H1 (cell line): ENCODE results near the gene CFAP161. TPM values are rescaled to one million over a fixed set of nuclear protein-coding genes. Genes with fewer than 3 reads are reported as not detected.

Source experiments
- CTCF ChIA-PET: fragments of 300-600 bp; sonication (Branson Sonifier 250); formaldehyde crosslinking; loops from one replicate; lab custom pipeline; 2021; ENCODE audit not compliant: partially characterized antibody; lab: Charles Lee
- POLR2A ChIA-PET: fragments of 300-600 bp; sonication (Branson Sonifier 250); formaldehyde crosslinking; loops from one replicate; lab custom pipeline; 2021; ENCODE audit warnings: inconsistent platforms; ENCODE audit not compliant: partially characterized antibody; lab: Charles Lee
- DNase-seq, 2 experiments: peaks; one replicate each; pipeline versions ENCODE4 v3.0.0 to v3.0.0-alpha.2; 2010 to 2022; ENCODE audit warnings: low spot score in 2 of 2, low read depth in 1 of 2, mixed read lengths in 1 of 2
- FAIRE-seq: peaks from 2 replicates; lab custom pipeline; 2011; peaks lifted over from hg19 to GRCh38; lab: Jason Lieb, UNC
- H2AFZ ChIP-seq: 2 replicates; pipeline ENCODE4 v1.8.1; 2012; ENCODE audit warnings: low read length, inconsistent platforms
- H2AK5ac ChIP-seq: 2 replicates; pipeline ENCODE4 v1.6.1; 2013; ENCODE audit warnings: low read depth, low read length
- H2BK120ac ChIP-seq: replicated peaks from 2 replicates; pipeline ENCODE3; 2013; ENCODE audit warnings: low read depth, low read length, inconsistent platforms
- H2BK12ac ChIP-seq: 2 replicates; pipeline ENCODE4 v1.6.1; 2013; ENCODE audit warnings: low read depth, low read length
- H2BK15ac ChIP-seq: 2 replicates; pipeline ENCODE4 v1.6.1; 2013; ENCODE audit warnings: low read length
- H2BK20ac ChIP-seq: 2 replicates; pipeline ENCODE4 v1.6.1; 2013; ENCODE audit warnings: low read length
- H2BK5ac ChIP-seq: 2 replicates; pipeline ENCODE4 v1.6.1; 2013; ENCODE audit warnings: low read depth, low read length
- H3K14ac ChIP-seq: 2 replicates; pipeline ENCODE4 v1.6.1; 2013; ENCODE audit warnings: inconsistent platforms; ENCODE audit not compliant: insufficient read length
- H3K18ac ChIP-seq: 2 replicates; pipeline ENCODE4 v1.6.1; 2013; ENCODE audit warnings: low read length; ENCODE audit errors: extremely low read depth
- H3K23ac ChIP-seq: 2 replicates; pipeline ENCODE4 v1.6.1; 2013; ENCODE audit warnings: inconsistent platforms; ENCODE audit not compliant: insufficient read length
- H3K23me2 ChIP-seq: 2 replicates; pipeline ENCODE4 v1.6.1; 2013; ENCODE audit warnings: low read depth, low read length
- H3K27ac ChIP-seq: 2 replicates; pipeline ENCODE4 v1.6.1; 2011; ENCODE audit warnings: low read depth, low read length, inconsistent platforms
- H3K27me3 ChIP-seq, 4 experiments: replicated peaks in 1 of 4; 1 replicate in 1 of 4; 2 replicates in 3 of 4; pipeline versions ENCODE4 v1.6.1 to v1.8.1; 2011 to 2013; ENCODE audit warnings: low read length in 3 of 4, mild to moderate bottlenecking in 3 of 4, inconsistent platforms in 2 of 4, mixed read lengths in 2 of 4, moderate library complexity in 1 of 4; ENCODE audit not compliant: control insufficient read depth in 3 of 4, insufficient read depth in 3 of 4; ENCODE audit errors: extremely low read depth in 1 of 4
- H3K36me3 ChIP-seq, 4 experiments: 2 replicates each; pipeline versions ENCODE4 v1.6.1 to v1.8.1; 2011 to 2013; ENCODE audit warnings: mild to moderate bottlenecking in 4 of 4, low read length in 3 of 4, moderate library complexity in 2 of 4, control low read depth in 1 of 4, inconsistent platforms in 1 of 4; ENCODE audit not compliant: insufficient read depth in 4 of 4, control insufficient read depth in 2 of 4
- H3K4ac ChIP-seq: replicated peaks from 2 replicates; pipeline ENCODE3; 2013; ENCODE audit warnings: low read length, low read depth, mixed read lengths, inconsistent platforms; ENCODE audit not compliant: insufficient read length
- H3K4me1 ChIP-seq, 4 experiments: replicated peaks in 1 of 4; 1 replicate in 1 of 4; 2 replicates in 3 of 4; pipeline versions ENCODE4 v1.6.1 to v1.8.1; 2011 to 2013; ENCODE audit warnings: low read length in 3 of 4, inconsistent platforms in 2 of 4, mixed read lengths in 1 of 4; ENCODE audit not compliant: insufficient read depth in 4 of 4, control insufficient read depth in 3 of 4
- H3K4me2 ChIP-seq, 2 experiments: 2 replicates each; pipeline versions ENCODE4 v1.6.1 to v1.8.1; 2011 to 2013; ENCODE audit warnings: low read depth in 2 of 2, low read length in 2 of 2, control low read depth in 1 of 2, inconsistent platforms in 1 of 2, mild to moderate bottlenecking in 1 of 2; ENCODE audit not compliant: insufficient read depth in 1 of 2
- H3K4me3 ChIP-seq, 4 experiments: fragments of 200-600, 300-600 bp in 1 of 4; sonication (generic), shearing (Covaris generic), sonication (Bioruptor Twin) in 1 of 4; 2 replicates each; pipeline versions ENCODE4 v1.5.1 to v1.8.1; 2011 to 2016; ENCODE audit warnings: low read length in 4 of 4, low read depth in 3 of 4, control low read depth in 2 of 4, inconsistent platforms in 2 of 4, mild to moderate bottlenecking in 2 of 4, mixed read lengths in 1 of 4, moderate library complexity in 1 of 4; ENCODE audit not compliant: insufficient read depth in 2 of 4; ENCODE audit errors: extremely low read depth in 1 of 4
- H3K56ac ChIP-seq: replicated peaks from 2 replicates; pipeline ENCODE3; 2013; ENCODE audit warnings: low read depth, mild to moderate bottlenecking, mixed read lengths, low read length, inconsistent platforms; ENCODE audit not compliant: insufficient read length
- H3K79me1 ChIP-seq: 2 replicates; pipeline ENCODE4 v1.6.1; 2013; ENCODE audit warnings: low read depth, low read length, control low read depth
- H3K79me2 ChIP-seq, 2 experiments: 2 replicates each; pipeline versions ENCODE4 v1.6.1 to v1.8.1; 2012 to 2013; ENCODE audit warnings: low read length in 2 of 2, mild to moderate bottlenecking in 2 of 2, inconsistent platforms in 1 of 2; ENCODE audit not compliant: insufficient read depth in 2 of 2, control insufficient read depth in 1 of 2
- H3K9ac ChIP-seq, 4 experiments: replicated peaks in 1 of 4; 1 replicate in 1 of 4; 2 replicates in 3 of 4; pipeline versions ENCODE4 v1.6.1 to v1.8.1; 2011 to 2013; ENCODE audit warnings: low read depth in 3 of 4, low read length in 3 of 4, control low read depth in 2 of 4, mild to moderate bottlenecking in 2 of 4, moderate library complexity in 2 of 4, inconsistent platforms in 1 of 4; ENCODE audit errors: extremely low read depth in 1 of 4
- H3K9me3 ChIP-seq, 2 experiments: 2 replicates each; pipeline versions ENCODE4 v1.6.1 to v1.8.1; 2012 to 2013; ENCODE audit warnings: mild to moderate bottlenecking in 2 of 2, moderate library complexity in 2 of 2, control low read depth in 1 of 2, inconsistent platforms in 1 of 2, low read depth in 1 of 2, low read length in 1 of 2, mixed read lengths in 1 of 2; ENCODE audit not compliant: insufficient read depth in 2 of 2
- H4K20me1 ChIP-seq, 2 experiments: replicated peaks in 1 of 2; 2 replicates each; pipeline versions ENCODE3 to v1.8.1; 2011 to 2013; ENCODE audit warnings: inconsistent platforms in 2 of 2, low read length in 2 of 2, mild to moderate bottlenecking in 1 of 2; ENCODE audit not compliant: insufficient read depth in 2 of 2, control insufficient read depth in 1 of 2
- H4K5ac ChIP-seq: 2 replicates; pipeline ENCODE4 v1.6.1; 2013; ENCODE audit warnings: low read length, low read depth, mixed read lengths, inconsistent platforms; ENCODE audit not compliant: insufficient read length
- H4K8ac ChIP-seq: 2 replicates; pipeline ENCODE4 v1.8.0; 2013; ENCODE audit warnings: mild to moderate bottlenecking, moderate library complexity, low read length, inconsistent platforms; ENCODE audit not compliant: insufficient read depth; ENCODE audit errors: extremely low read depth
- H4K91ac ChIP-seq: replicated peaks from 2 replicates; pipeline ENCODE3; 2013; ENCODE audit warnings: low read length, mixed read lengths, inconsistent platforms; ENCODE audit not compliant: insufficient read length
- CEBPB ChIP-seq: IDR thresholded peaks from 2 replicates; pipeline ENCODE4 v1.6.1; 2012; ENCODE audit warnings: low read depth, low read length
- CHD1 ChIP-seq: IDR thresholded peaks from 2 replicates; pipeline ENCODE4 v1.6.1; 2012; ENCODE audit warnings: low read depth, low read length, improper control_type of control experiment
- CREB1 ChIP-seq: IDR thresholded peaks from 2 replicates; pipeline ENCODE4 v1.6.1; 2012; ENCODE audit warnings: inconsistent platforms
- HDAC2 ChIP-seq, 2 experiments: fragments of 300-600 bp in 1 of 2; sonication (generic) in 1 of 2; IDR thresholded peaks; 2 replicates each; pipeline ENCODE4 v1.6.1; 2011 to 2012; ENCODE audit warnings: low read depth in 2 of 2, low read length in 2 of 2, mild to moderate bottlenecking in 2 of 2, moderate library complexity in 2 of 2, borderline replicate concordance in 1 of 2, inconsistent platforms in 1 of 2
- PHF8 ChIP-seq: fragments of 200-600 bp; sonication (generic); conservative IDR thresholded peaks from 2 replicates; pipeline ENCODE4 v1.7.1; 2012; ENCODE audit warnings: low read depth, mild to moderate bottlenecking, inconsistent platforms, low read length, moderate library complexity
- RBBP5 ChIP-seq: IDR thresholded peaks from 2 replicates; pipeline ENCODE4 v1.7.1; 2012; ENCODE audit warnings: low read depth, mild to moderate bottlenecking, inconsistent platforms, low read length, moderate library complexity, borderline replicate concordance
- SIRT6 ChIP-seq: IDR thresholded peaks from one replicate; pipeline ENCODE4 v1.7.1; 2012; ENCODE audit warnings: low read length, inconsistent platforms
- SP4 ChIP-seq: IDR thresholded peaks from 2 replicates; pipeline ENCODE4 v1.6.1; 2012; ENCODE audit warnings: low read length, inconsistent platforms
- WGBS, 2 experiments: shearing (Covaris generic) in 1 of 2; methylation state at CpG; one replicate each; pipeline versions ENCODE4 v1.1.6 to v1.1.7; 2013 to 2015; ENCODE audit warnings: low lambda C conversion rate in 2 of 2, mixed read lengths in 2 of 2, inconsistent platforms in 1 of 2, low coverage in 1 of 2, missing lambda C conversion rate in 1 of 2; ENCODE audit not compliant: insufficient replicate concordance in 2 of 2, insufficient coverage in 1 of 2, insufficient read length in 1 of 2; ENCODE audit errors: extremely low coverage in 1 of 2, missing lambda C conversion rate in 1 of 2; 5-methylcytosine and 5-hydroxymethylcytosine counted together
- polyA plus RNA-seq, 7 experiments: library from polyadenylated mRNA; depleted of rRNA in 3 of 7; stranded (reverse) in 5 of 7; unstranded in 2 of 7; fragments of >200 nt in 5 of 7; fragments of 200-250 nt in 2 of 7; gene quantifications; 1 replicate in 5 of 7; 2 replicates in 1 of 7; 4 replicates in 1 of 7; pipeline versions ENCODE4 v1.2.1 to v1.2.3, GENCODE V29; 2011 to 2013; ENCODE audit warnings: missing spikeins in 2 of 7, mixed read lengths in 2 of 7
- total RNA-seq: library from RNA; stranded (reverse); fragmentation: NEBNext Ultra II Directional; extraction: Animal tissue kit (Norgen Biotek cat#: 25700); gene quantifications from 2 replicates; pipeline ENCODE4 v1.2.1, GENCODE V29; 2021

CFAP161 gene
- total and polyA plus RNA-seq, 2 of the 8 experiments (the other 6 are each of a cell fraction or from before 2014, with no cell fraction given), result 0.05 TPM; not detected in 1

GRCh38 chr15:81087694-81088093, 46.4 kb upstream of the CFAP161 start:
- H4K91ac ChIP-seq, result no peak overlapping the region
- H3K9ac ChIP-seq, result no peak overlapping the region
- no peak for FAIRE-seq
- TF ChIP-seq CEBPB (no peak), RBBP5 (no peak), SP4 (no peak), CREB1 (no peak), SIRT6 (no peak), HDAC2 (IDR thresholded peaks at IDR 0.05; ENCODE audit: borderline replicate concordance in 1 of 2, low read depth in 2 of 2, low read length in 2 of 2) (no peak), PHF8 (no peak), CHD1 (no peak)

More at GRCh38 chr15:81087694-81088093, 46.4 kb upstream of the CFAP161 start:
- Histone ChIP-seq H3K4ac (no peak overlapping the region), H2BK20ac (no peak overlapping the region), H3K27ac (no peak overlapping the region), H2AFZ (no peak overlapping the region), H3K23ac (no peak overlapping the region), H3K14ac (no peak overlapping the region), H3K9me3 (no peaks in the 10 kb centered on the region), H2BK120ac (no peak overlapping the region), H2AK5ac (no peak overlapping the region), H2BK5ac (no peak overlapping the region), H3K27me3 (no peaks in the 10 kb centered on the region), H3K4me1 (no peaks in the 10 kb centered on the region), H3K79me1 (no peaks in the 10 kb centered on the region), H4K8ac (no peak overlapping the region), H3K4me3 (no peak overlapping the region), H3K79me2 (no peaks in the 10 kb centered on the region), H4K5ac (no peak overlapping the region), H3K4me2 (no peak overlapping the region), H4K20me1 (no peaks in the 10 kb centered on the region), H3K18ac (no peak overlapping the region), H3K23me2 (peaks cover 1% of the 10 kb centered on the region; the same call in 1 of the 2 replicates), H2BK15ac (no peak overlapping the region), H3K36me3 (no peaks in the 10 kb centered on the region), H2BK12ac (no peak overlapping the region), H3K56ac (no peak overlapping the region)
- peak in 1 of 2 experiments; percentile 8 for DNase-seq
- ChIA-PET CTCF (interaction anchor here (0.6 to 1.8 kb wide), 5 partner anchors 19 to 179 kb away, joined by 3 to 6 read pairs (median 4); no protein-coding TSS in a partner anchor), POLR2A (no interaction called here)
- 88% methylated on average over 1 of the region's 1 CpG; no CpG with 5 or more reads in 1 of the 2 experiments for WGBS, 2 experiments
